SK-N-MC (cell line): ENCODE data around the gene GULP1.

Experiments used
- EZH2 ChIP-seq: fragments of 200-600 bp; sonication (generic); IDR thresholded peaks from one replicate; pipeline ENCODE4 v1.6.1; 2017; ENCODE audit warnings: antibody characterized with exemption
- FOXP2 ChIP-seq: optimal IDR thresholded peaks from 2 replicates; pipeline ENCODE3; 2011; ENCODE audit warnings: mild to moderate bottlenecking, moderate library complexity; ENCODE audit not compliant: insufficient read depth; ENCODE audit errors: extremely low read length, control extremely low read depth
- POLR2AphosphoS5 ChIP-seq: IDR thresholded peaks from 2 replicates; pipeline ENCODE4 v1.6.1; 2012; ENCODE audit warnings: mild to moderate bottlenecking, low read depth, low read length, borderline replicate concordance

GRCh38 chr2:188309364-188309763 is 17.7 kb downstream of the GULP1 start:
- TF ChIP-seq EZH2 (no peak), POLR2AphosphoS5 (no peak), FOXP2 (no peak)
